HCT116 (cell line): ENCODE results near the gene NPW. TPM values are rescaled to one million over a fixed set of nuclear protein-coding genes. Genes with fewer than 3 reads are reported as not detected.
A peak's percentile ranks its signal among the peaks of the same experiment; 100 is the strongest.

Source experiments
- ATAC-seq: fragments of 200-7000 bp; cut with Tn5 transposase; 2 replicates; pipeline ENCODE4 v1.9.1; 2020; ENCODE audit warnings: mild to moderate bottlenecking, moderate library complexity
- BruUV-seq: library from RNA; stranded (reverse); fragments of 400-500 nt; replicated peaks from 2 replicates; lab custom pipeline; 2021; lab: Mats Ljungman, UMichigan
- CTCF ChIA-PET: fragments of 300-600 bp; sonication (Branson Sonifier 250); formaldehyde crosslinking; loops from one replicate; lab custom pipeline; 2021; ENCODE audit warnings: antibody characterized with exemption; lab: Charles Lee
- POLR2A ChIA-PET: fragments of 300-600, 350-600 bp; sonication (Branson Sonifier 250); formaldehyde crosslinking; loops from one replicate; lab custom pipeline; 2021; ENCODE audit warnings: antibody characterized with exemption; lab: Charles Lee
- RAD21 ChIA-PET, 2 experiments: fragments of 300-600 bp; sonication (Branson Sonifier 250); formaldehyde crosslinking; loops; one replicate each; lab custom pipeline; 2023; ENCODE audit warnings: low total read pairs in 2 of 2; ENCODE audit not compliant: uncharacterized antibody in 2 of 2, unreplicated experiment in 2 of 2, low non-redundant PET in 1 of 2; lab: Charles Lee
- DNase-seq: peaks from one replicate; pipeline ENCODE4 v3.0.0-alpha.2; 2010; ENCODE audit warnings: low read depth, low spot score
- H2AFZ ChIP-seq: fragments of 200-600 bp; shearing (Covaris generic), sonication (generic); 2 replicates; pipeline ENCODE4 v1.6.1; 2017; ENCODE audit warnings: low read depth, mixed run types, mixed read lengths, antibody characterized with exemption, low read length; ENCODE audit not compliant: poor library complexity, severe bottlenecking
- H3K27ac ChIP-seq: 2 replicates; pipeline ENCODE4 v1.5.1; 2012; ENCODE audit warnings: low read depth, low read length
- H3K27me3 ChIP-seq: fragments of 200-600 bp; sonication (generic); 2 replicates; pipeline ENCODE4 v1.6.1; 2016; ENCODE audit warnings: mixed run types, low read length, mixed read lengths; ENCODE audit not compliant: insufficient read depth
- H3K36me3 ChIP-seq, 2 experiments: fragments of 200-500 bp in 1 of 2; fragments of 200-600 bp in 1 of 2; sonication (Bioruptor generic) in 1 of 2; sonication (generic) in 1 of 2; 2 replicates each; pipeline versions ENCODE4 v1.5.1 to v1.6.1; 2014 to 2016; ENCODE audit warnings: low read length in 2 of 2, inconsistent platforms in 1 of 2, mixed read lengths in 1 of 2, mixed run types in 1 of 2; ENCODE audit not compliant: insufficient read depth in 2 of 2, control insufficient read depth in 1 of 2
- H3K4me1 ChIP-seq, 2 experiments: fragments of 200-600 bp in 1 of 2; sonication (generic) in 1 of 2; 2 replicates each; pipeline versions ENCODE4 v1.5.1 to v1.6.1; 2012 to 2017; ENCODE audit warnings: low read length in 2 of 2, inconsistent platforms in 1 of 2, mild to moderate bottlenecking in 1 of 2, mixed read lengths in 1 of 2, mixed run types in 1 of 2, moderate library complexity in 1 of 2; ENCODE audit not compliant: insufficient read depth in 2 of 2, control insufficient read depth in 1 of 2
- H3K4me2 ChIP-seq: fragments of 200-600 bp; sonication (generic); 2 replicates; pipeline ENCODE4 v1.6.1; 2017; ENCODE audit warnings: mixed run types, low read length, mixed read lengths
- H3K4me3 ChIP-seq, 2 experiments: fragments of 200-600 bp in 1 of 2; sonication (generic) in 1 of 2; replicated peaks in 1 of 2; 2 replicates each; pipeline ENCODE4 v1.5.1; 2011 to 2016; ENCODE audit warnings: low read length in 2 of 2, control low read depth in 1 of 2, low read depth in 1 of 2, mild to moderate bottlenecking in 1 of 2, mixed read lengths in 1 of 2, mixed run types in 1 of 2
- H3K79me2 ChIP-seq: fragments of 200-600 bp; sonication (generic); 2 replicates; pipeline ENCODE4 v1.6.1; 2017; ENCODE audit warnings: mild to moderate bottlenecking, mixed run types, low read length, moderate library complexity, mixed read lengths; ENCODE audit not compliant: insufficient read depth
- H3K9ac ChIP-seq: fragments of 200-600 bp; sonication (generic); 2 replicates; pipeline ENCODE4 v1.6.1; 2016; ENCODE audit warnings: low read length, mixed read lengths
- H3K9me2 ChIP-seq: fragments of 200-600 bp; sonication (generic), shearing (Covaris generic); 2 replicates; pipeline ENCODE4 v1.6.1; 2017; ENCODE audit warnings: mixed run types, mild to moderate bottlenecking, moderate library complexity; ENCODE audit not compliant: insufficient read depth
- H3K9me3 ChIP-seq, 2 experiments: fragments of 200-500 bp in 1 of 2; fragments of 200-600 bp in 1 of 2; sonication (Bioruptor generic) in 1 of 2; sonication (generic) in 1 of 2; 2 replicates each; pipeline ENCODE4 v1.6.1; 2014 to 2017; ENCODE audit warnings: low read length in 2 of 2, mixed read lengths in 2 of 2, inconsistent platforms in 1 of 2, low read depth in 1 of 2, mild to moderate bottlenecking in 1 of 2, mixed run types in 1 of 2, moderate library complexity in 1 of 2; ENCODE audit not compliant: control insufficient read depth in 1 of 2, insufficient read depth in 1 of 2
- H4K20me1 ChIP-seq: fragments of 200-600 bp; sonication (generic), shearing (Covaris generic); 2 replicates; pipeline ENCODE4 v1.6.1; 2017; ENCODE audit warnings: mixed run types, mild to moderate bottlenecking, moderate library complexity; ENCODE audit not compliant: insufficient read depth
- EGR1 ChIP-seq: IDR thresholded peaks from 2 replicates; pipeline ENCODE4 v1.6.1; 2012; ENCODE audit warnings: low read depth
- ELF1 ChIP-seq: IDR thresholded peaks from 2 replicates; pipeline ENCODE4 v1.6.1; 2012; ENCODE audit warnings: low read depth, borderline replicate concordance
- EZH2 ChIP-seq: fragments of 200-600 bp; sonication (generic); IDR thresholded peaks from 2 replicates; pipeline ENCODE4 v1.6.1; 2017; ENCODE audit warnings: antibody characterized with exemption, mixed run types
- EZH2phosphoT487 ChIP-seq: fragments of 200-600 bp; IDR thresholded peaks from 2 replicates; pipeline ENCODE4 v1.6.1; 2018; ENCODE audit warnings: antibody characterized with exemption, borderline replicate concordance
- JUND ChIP-seq: IDR thresholded peaks from 2 replicates; pipeline ENCODE4 v1.6.1; 2012
- SP1 ChIP-seq: IDR thresholded peaks from 2 replicates; pipeline ENCODE4 v1.6.1; 2012; ENCODE audit warnings: low read depth
- SRF ChIP-seq: IDR thresholded peaks from 2 replicates; pipeline ENCODE4 v1.6.1; 2012; ENCODE audit warnings: low read depth
- YY1 ChIP-seq: IDR thresholded peaks from 2 replicates; pipeline ENCODE4 v1.6.1; 2011; ENCODE audit warnings: low read length, low read depth, moderate library complexity, mild to moderate bottlenecking; ENCODE audit not compliant: insufficient replicate concordance; ENCODE audit errors: extremely low read depth
- ZBTB33 ChIP-seq: IDR thresholded peaks from 2 replicates; pipeline ENCODE4 v1.6.1; 2011; ENCODE audit warnings: mild to moderate bottlenecking, low read length, moderate library complexity; ENCODE audit not compliant: insufficient replicate concordance; ENCODE audit errors: extremely low read depth
- ZFX ChIP-seq: fragments of 450-650 bp; IDR thresholded peaks from 2 replicates; pipeline ENCODE4 v1.6.1; 2017
- ZNF274 ChIP-seq: fragments of 200-500 bp; sonication (Bioruptor generic); IDR thresholded peaks from 2 replicates; pipeline ENCODE4 v1.6.1; 2014; ENCODE audit warnings: mild to moderate bottlenecking, low read depth, low read length, inconsistent platforms
- intact Hi-C: fragments of 100-400 bp; cut with micrococcal nuclease; formaldehyde crosslinking; loops from 2 replicates; pipeline ENCODE4 v1.10.0; 2022
- total RNA-seq: library from RNA; stranded (reverse); gene quantifications from one replicate; pipeline ENCODE4 v1.2.1, GENCODE V29; 2021; ENCODE audit not compliant: unreplicated experiment

The NPW gene
- total RNA-seq, 1 experiment from 2014 or later, result 226 TPM

- H4K20me1 ChIP-seq, result peaks cover 4% of the 10 kb centered on the region; the same call in 1 of the 2 replicates
- H2AFZ ChIP-seq, result no peak overlapping the region
- H3K4me2 ChIP-seq, result peak overlapping the region; percentile 8; the same call in 1 of the 2 replicates
- H3K27me3 ChIP-seq, result no peaks in the 10 kb centered on the region
- intact Hi-C loops, result loop anchor here (5.0 kb wide), 1 partner anchor 139 kb away; no protein-coding TSS in a partner anchor
- H3K27ac ChIP-seq, result peak overlapping the region; percentile 19; the same call in 1 of the 2 replicates
- RAD21 ChIA-PET, result interaction anchor here in 1 of 2 experiments (1.0 kb wide), 1 partner anchor 137 kb away, joined by 7 read pairs; no protein-coding TSS in a partner anchor
- ATAC-seq (no peak), DNase-seq (no peak)
- peaks cover 23 to 46% of the 10 kb centered on the region in 2 experiments; a peak in 3 of 4 replicates for H3K36me3 ChIP-seq
- CTCF ChIA-PET, result interaction anchor here (0.8 to 1.6 kb wide), 10 partner anchors 12 to 141 kb away, joined by 3 to 20 read pairs (median 4); partner anchors contain the start of gene TBL3
- H3K9ac ChIP-seq, result no peak overlapping the region
- no peaks in the 10 kb centered on the region for H3K9me3 ChIP-seq
- no TSS peak for BruUV-seq
- H3K9me2 ChIP-seq, result no peaks in the 10 kb centered on the region
- H3K79me2 ChIP-seq, result peaks cover 70% of the 10 kb centered on the region
- H3K4me3 ChIP-seq, result no peak overlapping the region
- TF ChIP-seq SP1, result no peak
- TF ChIP-seq ZBTB33, result no peak
- no peak for TF ChIP-seq YY1
- TF ChIP-seq JUND, result no peak
- no peak for TF ChIP-seq ZNF274
- TF ChIP-seq SRF, result no peak
- no peak for TF ChIP-seq EZH2phosphoT487
- no peak for TF ChIP-seq ELF1
- TF ChIP-seq ZFX, result no peak
- no peak for TF ChIP-seq EGR1
- no peak for TF ChIP-seq EZH2
- POLR2A ChIA-PET, result interaction anchor here (0.8 to 2.6 kb wide), 5 partner anchors 11 to 152 kb away, joined by 3 to 10 read pairs (median 6); partner anchors contain the start of genes RPS2 and TRAF7
- peaks cover 20 to 45% of the 10 kb centered on the region in 2 experiments for H3K4me1 ChIP-seq
Measured at GRCh38 chr16:2003231-2003826, 16.3 kb upstream of the NPW start.
